ENCODE measurements around the gene SINHCAF.

DNA sequence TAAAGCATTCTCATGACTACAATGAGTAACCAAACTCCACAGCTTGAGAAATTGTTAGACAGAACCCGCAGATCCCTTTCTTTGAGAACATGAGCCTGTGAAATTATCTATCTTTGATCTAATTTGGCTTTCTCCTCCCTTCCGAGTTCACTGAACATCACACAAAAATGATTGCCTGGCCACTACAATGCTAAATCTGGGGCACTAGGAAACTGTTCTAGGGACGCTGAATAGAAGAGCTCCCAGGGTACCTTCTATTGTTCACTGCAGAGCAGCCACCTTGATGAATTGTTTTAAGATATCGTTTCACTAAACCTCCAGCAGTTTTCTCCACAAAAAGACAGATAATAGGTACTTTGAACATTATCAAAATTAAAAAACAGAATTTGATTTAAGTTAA, 47.5 kb downstream of the SINHCAF start:
- TF ChIP-seq, protein P1, sequence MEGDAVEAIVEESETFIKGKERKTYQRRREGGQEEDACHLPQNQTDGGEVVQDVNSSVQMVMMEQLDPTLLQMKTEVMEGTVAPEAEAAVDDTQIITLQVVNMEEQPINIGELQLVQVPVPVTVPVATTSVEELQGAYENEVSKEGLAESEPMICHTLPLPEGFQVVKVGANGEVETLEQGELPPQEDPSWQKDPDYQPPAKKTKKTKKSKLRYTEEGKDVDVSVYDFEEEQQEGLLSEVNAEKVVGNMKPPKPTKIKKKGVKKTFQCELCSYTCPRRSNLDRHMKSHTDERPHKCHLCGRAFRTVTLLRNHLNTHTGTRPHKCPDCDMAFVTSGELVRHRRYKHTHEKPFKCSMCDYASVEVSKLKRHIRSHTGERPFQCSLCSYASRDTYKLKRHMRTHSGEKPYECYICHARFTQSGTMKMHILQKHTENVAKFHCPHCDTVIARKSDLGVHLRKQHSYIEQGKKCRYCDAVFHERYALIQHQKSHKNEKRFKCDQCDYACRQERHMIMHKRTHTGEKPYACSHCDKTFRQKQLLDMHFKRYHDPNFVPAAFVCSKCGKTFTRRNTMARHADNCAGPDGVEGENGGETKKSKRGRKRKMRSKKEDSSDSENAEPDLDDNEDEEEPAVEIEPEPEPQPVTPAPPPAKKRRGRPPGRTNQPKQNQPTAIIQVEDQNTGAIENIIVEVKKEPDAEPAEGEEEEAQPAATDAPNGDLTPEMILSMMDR (IDR thresholded peaks at IDR 0.05 in 4 of 5, conservative IDR thresholded peaks at IDR 0.05 in 1 of 5) = no peak
- no peak for TF ChIP-seq POLR2A (IDR thresholded peaks at IDR 0.05)

All from gastrocnemius medialis (tissue), 4 donors.